HG02610 (cell line): ENCODE data around the gene TELO2.

ENCODE experiments used
- ATAC-seq: cut with Tn5 transposase; IDR thresholded peaks from one replicate; pipeline ENCODE4 v1.9.1; 2021; ENCODE audit warnings: mild to moderate bottlenecking, moderate library complexity; ENCODE audit not compliant: unreplicated experiment

The TELO2 gene

DNA sequence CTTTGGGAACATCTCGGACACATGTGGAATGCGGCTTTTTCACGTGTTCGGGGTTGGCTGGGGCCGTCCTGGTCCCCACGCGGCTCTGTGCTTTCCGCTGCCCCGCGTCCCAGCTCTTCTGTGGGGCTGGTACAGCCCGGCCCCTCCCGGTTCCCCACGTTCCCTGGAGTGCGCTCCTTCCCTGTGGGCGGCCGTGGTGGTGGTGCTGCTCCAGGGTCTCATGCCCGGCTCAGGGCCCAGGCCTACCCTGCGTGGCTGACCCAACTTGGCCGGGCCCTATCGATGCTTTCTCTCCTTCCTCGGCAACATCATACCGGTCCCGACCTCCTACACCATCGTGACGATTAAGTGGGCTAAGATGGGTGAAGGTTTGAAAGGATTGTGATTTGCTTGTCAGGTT, 3.3 kb downstream of the TELO2 start:
- ATAC-seq = no peak

DNA sequence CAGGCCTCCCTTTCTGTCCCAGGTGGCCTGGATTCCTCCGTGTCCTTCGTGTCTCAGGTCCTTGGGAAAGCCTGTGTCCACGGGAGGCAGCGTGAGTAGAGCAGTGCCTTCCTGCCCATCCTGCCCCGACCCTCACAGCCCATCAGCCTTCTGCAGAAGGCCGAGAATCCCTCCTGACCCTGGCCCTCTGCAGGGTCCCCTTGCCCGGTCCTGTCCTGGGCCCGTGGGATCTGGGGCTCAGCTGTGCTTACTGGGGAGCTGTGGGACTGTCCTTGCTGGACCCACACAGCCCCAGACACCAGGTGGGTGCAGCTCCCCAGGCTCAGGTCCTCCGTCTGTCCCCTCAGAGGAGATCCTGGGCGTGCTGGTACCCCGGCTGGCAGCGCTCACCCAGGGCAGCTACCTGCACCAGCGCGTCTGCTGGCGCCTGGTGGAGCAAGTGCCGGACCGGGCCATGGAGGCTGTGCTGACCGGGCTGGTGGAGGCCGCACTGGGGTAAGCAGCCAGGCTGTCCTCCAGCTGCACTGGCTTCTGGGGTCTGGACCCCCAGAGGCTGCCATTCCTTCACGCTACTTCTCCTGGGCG, 3.9 kb downstream of the TELO2 start:
- ATAC-seq = no peak

GRCh38 chr16:1498899-1499676, 5.9 kb downstream of the TELO2 start:
- ATAC-seq = no peak

DNA sequence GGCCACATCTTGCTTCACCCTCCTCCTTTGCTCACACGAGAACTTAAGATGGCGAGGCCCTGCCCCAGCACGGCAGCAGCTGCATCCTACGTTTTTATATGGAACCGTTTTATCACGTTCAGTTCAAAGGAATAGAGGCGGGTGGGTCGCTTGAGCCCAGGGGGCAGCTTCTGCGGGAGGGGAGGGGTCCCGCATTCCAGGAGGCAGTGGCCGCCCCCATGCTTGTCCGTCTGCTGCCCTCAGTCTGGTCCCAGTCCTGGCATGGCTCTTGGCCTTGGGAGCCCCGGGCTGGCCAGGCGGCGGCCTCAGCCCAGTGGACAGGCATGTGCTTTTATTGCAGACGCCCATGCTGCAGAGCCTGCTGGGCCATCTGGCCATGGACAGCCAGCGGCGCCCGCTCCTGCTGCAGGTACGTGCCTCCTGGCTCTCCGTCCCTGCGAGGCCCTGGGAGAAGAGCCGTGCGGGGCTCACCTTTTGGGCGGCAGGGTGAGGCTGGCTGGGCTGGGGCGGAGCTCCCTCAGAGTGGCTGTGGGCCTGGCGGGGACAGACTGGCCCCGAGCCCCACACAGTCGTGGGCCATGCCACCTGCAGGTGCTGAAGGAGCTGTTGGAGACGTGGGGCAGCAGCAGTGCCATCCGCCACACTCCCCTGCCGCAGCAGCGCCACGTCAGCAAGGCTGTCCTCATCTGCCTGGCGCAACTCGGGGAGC, 6.8 kb downstream of the TELO2 start:
- no peak for ATAC-seq

DNA sequence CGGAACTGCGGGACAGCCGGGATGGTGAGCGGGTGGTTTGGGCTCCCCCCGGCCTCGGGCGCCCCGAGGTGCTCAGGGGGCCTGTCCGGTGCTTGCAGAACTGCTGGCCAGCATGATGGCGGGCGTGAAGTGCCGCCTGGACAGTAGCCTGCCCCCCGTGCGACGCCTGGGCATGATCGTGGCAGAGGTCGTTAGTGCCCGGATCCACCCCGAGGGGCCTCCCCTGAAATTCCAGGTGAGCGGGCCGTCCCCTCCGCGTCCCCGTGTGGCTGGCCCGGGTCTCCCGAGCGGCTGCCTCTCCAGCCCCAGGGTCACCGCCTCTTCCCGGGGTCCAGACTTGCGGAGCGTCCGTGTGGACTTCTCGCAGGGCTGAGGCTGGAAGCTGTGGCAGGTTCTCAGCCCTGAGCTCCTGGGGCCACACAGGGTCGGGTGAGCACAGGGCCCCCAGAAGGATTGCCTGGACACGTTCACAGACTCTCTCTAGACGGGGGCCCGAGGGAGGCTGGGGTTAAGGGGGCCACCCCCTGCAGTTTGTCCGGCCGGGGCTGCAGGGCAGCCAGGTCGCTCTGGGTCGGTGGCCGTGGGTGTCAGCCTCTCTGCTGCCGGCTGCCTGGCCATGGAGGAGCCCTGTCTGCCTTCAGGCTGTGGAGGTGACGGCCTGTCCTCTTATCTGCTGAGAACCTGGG, 7.4 kb downstream of the TELO2 start:
- ATAC-seq = no peak

GRCh38 chr16:1501630-1502029, 8.5 kb downstream of the TELO2 start:
- no peak for ATAC-seq

DNA sequence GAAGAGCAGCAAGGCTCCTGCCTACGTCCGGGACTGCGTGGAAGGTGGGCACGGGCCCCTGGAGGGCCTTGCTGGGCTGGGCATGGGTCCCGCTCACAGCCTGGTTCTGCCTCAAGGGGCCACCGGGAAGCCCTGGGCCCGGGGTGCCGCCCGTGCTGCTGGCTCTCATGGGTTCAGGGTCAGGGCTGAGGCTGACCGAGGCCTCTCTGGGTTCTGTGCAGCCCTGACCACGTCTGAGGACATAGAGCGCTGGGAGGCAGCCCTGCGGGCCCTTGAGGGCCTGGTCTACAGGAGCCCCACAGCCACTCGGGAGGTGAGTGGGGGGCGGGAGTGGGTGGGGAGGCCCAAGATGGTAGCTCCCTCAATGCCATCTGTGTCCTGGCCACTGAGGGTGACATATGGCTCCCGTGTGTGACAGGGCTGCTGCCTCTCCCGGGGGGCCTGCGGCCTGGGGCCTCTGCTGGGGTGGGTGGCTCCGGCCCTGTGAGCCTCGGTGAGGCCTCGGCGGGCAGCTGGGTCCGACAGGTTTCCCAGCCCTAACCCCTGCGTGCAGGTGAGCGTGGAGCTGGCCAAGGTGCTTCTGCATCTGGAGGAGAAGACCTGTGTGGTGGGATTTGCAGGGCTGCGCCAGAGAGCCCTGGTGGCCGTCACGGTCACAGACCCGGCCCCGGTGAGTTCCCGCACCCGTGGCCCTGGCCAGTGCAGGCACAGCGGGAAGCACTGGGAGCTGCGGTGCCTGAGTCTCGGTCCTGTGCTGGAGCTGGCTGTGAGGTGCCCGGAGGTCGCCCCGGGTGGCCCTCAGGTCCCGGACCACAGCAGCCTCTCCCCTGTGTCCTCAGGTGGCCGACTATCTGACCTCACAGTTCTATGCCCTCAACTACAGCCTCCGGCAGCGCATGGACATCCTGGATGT, 9.2 kb downstream of the TELO2 start:
- ATAC-seq = no peak

GRCh38 chr16:1503110-1503955, 10.2 kb downstream of the TELO2 start:
- ATAC-seq = no peak

- no peak for ATAC-seq
Observed at GRCh38 chr16:1505073-1505844, 12.1 kb downstream of the TELO2 start.

DNA sequence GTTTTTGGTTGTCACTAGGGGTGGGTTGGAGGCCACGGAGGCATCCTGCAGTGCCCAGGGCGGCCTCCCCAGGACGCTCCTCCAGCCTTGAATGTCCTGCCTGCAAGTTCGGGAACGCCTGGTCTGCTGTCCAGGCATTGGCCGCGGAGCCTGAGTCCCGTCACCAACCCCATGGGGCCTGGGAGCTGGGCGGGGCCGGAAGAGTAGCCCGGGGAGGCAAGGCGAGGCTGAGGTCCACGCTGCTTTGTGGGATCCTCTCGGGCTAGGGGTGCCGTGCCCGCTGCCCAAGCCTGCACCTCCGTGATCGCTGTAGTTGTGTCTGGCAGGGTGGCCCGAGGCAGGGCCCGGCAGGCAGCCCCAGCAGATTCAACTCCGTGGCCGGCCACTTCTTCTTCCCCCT, 12.8 kb downstream of the TELO2 start:
- no peak for ATAC-seq

DNA sequence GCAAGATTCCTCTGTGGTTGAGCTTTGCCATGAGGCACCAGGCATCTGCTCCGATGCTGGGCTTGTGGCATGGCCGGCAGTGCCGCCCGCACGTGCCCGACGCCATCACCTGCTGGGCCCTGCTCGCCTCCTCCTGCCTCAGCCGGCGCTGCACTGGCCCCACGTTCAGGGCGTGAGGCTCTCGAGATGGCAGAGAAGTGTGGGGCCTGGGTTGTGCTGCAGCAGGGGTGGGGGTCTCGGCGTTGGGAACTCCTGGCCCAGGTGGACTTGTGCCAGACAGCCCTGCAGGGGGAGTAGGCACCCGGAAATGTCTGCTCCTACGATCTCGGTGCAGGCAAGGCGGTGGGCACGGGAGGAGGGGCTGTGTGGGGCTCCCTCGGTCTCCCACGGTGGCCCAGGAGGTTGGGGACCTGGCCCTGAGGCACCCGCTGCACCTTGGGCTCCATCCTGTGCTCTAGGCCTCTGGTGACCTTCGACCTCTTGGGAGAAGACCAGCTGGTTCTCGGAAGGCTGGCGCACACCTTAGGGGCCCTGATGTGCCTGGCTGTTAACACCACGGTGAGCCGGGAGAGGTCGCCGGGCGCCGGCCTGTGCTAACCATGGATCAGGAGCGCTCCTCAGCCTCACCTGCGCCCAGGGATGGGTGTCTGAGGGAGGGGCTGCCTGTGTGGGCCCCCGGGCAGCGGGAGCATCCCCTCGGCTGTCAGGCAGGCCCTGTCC, 13.5 kb downstream of the TELO2 start:
- no peak for ATAC-seq

GRCh38 chr16:1508494-1509187, 15.5 kb downstream of the TELO2 start:
- ATAC-seq = no peak

GRCh38 chr16:1509307-1510221, 16.4 kb downstream of the TELO2 start:
- ATAC-seq = no peak

GRCh38 chr16:1510272-1510671, 17.1 kb downstream of the TELO2 start:
- ATAC-seq = no peak

- no peak for ATAC-seq
Observed at GRCh38 chr16:1510941-1511351, 17.8 kb downstream of the TELO2 start.
